GM19452 (cell line): Measurements from ENCODE around the gene AANAT.

Source experiments
- ATAC-seq: cut with Tn5 transposase; IDR thresholded peaks from one replicate; pipeline ENCODE4 v1.9.1; 2021; ENCODE audit not compliant: unreplicated experiment

AANAT gene

DNA sequence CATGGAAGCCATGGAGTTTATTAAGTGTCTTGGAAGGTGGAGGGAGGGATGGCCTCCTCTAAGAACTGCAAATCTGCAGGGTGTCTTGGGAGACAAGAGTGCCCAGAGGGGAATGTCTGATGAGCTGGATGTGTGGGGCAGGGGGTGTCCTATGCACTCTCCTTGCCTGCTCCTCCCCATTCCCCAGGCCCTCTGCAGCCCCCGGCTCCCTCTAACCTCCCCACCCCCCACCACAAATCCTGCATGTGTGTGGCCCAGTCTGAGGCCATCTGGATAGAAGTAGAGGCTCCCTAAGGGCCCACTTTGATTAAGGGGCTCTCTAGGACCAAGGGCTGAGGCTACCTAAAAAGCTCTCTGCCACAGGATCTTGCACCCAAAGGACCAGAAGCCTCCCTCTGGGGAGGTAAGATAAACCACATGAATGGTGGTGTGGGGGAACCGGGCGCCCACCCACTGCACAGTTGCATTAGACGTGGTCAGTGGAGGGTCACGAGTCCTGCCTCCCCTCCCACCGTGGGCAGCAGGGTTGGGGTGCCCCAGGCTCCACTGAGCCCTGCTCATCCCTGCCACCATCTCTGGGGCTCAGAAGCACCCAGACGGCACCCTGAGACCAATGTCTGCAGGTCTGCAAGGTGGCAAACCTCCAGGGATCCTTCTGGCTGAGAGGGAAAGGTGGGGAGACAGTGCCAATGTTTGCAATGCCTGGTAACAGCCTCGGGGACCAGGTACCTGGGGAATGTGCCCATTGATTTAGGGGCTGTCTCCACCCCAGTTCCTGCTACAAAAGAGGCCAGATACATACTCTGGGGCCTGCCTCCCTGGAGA is 618 bp downstream of the AANAT start:
- ATAC-seq: no peak

DNA sequence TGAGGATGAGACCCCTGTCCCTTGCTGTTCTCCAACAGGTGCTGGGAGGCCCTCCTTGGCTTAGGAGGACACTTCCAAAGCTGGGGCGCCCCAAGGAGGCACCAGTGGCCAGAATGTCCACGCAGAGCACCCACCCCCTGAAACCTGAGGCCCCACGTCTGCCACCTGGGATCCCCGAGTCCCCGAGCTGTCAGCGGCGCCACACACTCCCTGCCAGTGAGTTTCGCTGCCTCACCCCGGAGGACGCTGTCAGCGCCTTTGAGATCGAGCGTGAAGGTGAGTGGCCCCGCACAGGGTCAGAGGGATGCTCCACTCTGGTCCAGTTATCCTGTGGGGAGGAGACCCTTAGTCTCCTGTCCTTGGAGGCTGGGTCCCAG is 1.2 kb downstream of the AANAT start:
- ATAC-seq: no peak

DNA sequence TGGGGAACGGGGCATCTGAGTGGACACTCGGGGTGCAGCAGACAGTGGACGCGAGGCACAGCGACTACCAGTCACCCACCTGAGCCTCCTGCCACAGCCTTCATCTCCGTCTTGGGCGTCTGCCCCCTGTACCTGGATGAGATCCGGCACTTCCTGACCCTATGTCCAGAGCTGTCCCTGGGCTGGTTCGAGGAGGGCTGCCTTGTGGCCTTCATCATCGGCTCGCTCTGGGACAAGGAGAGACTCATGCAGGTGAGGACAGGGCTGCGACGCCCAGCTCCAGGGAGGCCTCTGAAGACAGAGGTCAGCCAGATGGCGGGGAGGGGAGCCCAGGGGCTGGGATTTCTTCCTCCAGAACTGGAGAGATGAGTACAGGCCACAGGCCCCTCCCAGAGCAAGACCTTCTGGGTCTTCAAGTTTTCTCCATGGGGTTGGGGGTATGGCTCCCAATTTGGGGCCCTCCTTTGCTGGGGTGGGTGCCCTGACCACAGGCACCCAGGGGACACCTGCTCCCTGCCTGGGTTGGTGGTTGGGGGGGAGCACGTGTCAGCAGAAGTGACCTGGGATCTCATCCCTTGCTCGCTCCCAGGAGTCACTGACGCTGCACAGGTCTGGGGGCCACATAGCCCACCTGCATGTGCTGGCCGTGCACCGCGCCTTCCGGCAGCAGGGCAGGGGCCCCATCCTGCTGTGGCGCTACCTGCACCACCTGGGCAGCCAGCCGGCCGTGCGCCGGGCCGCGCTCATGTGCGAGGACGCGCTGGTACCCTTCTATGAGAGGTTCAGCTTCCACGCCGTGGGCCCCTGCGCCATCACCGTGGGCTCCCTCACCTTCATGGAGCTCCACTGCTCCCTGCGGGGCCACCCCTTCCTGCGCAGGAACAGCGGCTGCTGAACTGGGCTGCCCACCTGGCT is 1.9 kb downstream of the AANAT start:
- no peak for ATAC-seq

DNA sequence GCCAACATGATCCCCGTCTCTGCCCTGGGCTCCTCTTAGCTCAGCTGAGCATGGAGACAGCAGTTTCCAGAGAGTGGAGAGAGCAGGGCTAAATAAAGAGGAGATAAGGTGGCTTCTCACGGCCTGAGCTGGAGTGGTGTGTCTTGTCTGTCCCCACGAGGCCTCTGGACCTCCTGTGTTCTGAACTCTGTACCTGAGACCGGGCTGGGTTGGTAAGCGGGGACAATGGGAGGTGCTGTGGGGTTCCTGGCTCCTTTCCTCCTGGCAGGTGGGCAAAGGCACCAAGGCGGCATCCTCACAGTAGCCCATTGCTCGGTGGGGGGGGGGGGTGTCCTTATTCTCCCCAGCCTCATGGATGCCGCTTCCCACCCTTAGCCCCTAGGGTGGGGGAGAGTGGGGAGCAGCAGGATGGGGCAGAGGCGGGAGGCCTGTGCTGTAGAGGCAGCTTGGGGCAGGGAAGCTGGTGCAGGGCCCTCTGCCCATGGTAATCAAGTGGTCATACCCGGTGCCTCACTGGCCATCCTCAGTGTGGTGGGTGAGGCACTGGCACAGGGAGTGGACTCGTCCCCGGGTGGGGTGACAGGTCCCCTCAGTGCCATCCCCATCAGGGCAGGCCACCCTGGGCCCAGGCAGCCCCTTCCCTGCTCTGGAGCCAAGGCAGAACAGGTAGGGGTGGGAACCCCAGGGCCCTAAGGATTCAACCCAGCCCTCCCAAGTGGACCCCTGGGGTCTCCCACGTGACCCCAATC is 2.8 kb downstream of the AANAT start:
- ATAC-seq: no peak

DNA sequence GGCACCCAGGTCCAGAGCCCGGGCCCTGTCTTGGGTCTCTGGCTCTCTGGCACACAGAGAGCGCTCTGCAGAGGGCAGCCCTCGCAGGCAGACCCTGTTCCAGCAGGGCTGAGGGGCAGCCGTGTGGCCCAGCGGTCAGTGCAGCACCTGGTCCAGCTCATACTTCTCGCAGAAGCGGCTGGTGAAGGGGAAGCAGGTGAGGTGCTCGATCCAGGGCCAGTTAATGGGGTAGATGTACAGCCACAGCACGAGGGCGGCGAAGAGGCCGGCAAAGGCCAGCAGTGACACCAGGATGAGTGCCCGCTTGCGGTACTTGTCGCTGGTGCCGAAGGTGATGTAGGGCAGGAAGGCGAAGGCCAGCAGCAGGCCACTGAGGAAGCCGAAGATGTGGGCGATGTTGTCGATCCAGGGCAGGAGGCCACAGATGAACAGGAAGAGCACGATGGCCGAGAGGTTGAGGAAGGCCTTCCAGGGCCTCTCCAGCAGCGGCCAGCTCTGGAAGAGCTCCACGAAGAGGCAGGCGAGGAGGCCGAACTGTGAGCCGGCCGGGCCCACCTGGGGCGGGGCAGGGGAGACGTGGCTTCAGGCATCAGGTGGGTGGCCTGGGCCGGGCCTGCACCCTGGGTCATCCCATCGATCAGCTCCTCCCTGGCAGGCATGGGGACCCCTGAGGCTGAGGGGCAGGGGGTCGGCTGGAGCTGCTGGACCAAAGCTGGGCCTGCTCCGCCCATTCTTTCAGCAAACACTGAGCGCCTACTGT is 4.3 kb downstream of the AANAT start:
- no peak for ATAC-seq

DNA sequence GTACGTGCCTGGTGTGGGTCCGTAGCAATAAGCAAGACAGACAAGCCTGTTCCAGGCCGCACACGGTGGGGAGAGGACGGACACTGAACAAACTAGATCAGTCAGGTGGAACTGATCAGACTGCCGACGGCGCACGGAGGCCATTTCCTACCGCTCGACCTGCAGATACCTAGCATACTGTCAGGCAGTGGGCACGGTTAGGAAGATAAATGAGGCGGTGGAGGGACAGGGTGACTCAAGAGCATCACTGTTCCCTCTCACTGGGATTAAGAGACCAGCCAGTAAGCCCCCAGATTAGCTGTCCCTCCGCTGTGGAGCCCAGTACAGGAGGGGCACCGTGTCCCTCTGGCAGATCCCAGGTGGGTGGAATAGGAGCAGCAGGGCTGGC is 4.8 kb downstream of the AANAT start:
- ATAC-seq: no peak

DNA sequence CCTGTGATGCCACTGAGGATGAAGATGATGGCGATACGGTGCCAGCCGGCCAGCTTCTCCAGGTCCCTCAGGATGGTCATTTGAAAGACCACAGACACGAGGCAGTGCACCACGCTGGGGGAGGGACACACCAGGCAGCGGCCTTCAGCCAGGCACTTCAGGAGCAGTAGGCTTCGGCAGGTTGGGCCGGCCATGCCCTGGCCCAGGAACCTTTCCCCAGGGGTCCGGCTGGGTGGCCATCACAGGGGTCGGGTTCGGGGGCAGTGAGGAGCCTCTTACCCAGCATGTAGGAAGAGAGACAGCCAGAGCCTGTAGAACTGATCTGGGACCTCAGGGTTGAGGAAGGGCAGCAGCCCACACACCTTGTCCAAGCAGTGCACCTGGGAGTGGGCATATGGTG is 5.3 kb downstream of the AANAT start:
- no peak for ATAC-seq

DNA sequence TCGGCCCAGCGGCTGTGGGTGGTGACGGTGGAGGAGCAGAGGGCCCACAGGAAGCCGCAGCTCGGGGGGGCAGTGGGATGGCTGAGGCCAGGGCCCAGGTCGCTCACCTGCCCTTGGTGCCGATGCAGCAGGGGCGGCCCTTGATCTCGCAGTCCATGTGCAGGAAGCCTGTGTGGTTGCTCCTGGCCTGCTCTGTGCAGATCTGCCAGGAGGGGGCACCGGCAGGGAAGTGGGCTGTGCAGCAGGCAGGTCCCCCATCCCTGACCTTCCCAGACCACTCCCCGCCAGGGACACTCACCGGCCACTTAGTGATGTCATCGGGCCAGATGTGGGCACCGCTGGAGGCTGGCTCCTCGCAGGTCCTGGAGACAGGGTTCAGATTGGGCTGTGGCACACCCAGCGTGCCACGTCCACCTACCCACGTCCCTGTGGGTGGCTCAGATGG is 6.2 kb downstream of the AANAT start:
- no peak for ATAC-seq

DNA sequence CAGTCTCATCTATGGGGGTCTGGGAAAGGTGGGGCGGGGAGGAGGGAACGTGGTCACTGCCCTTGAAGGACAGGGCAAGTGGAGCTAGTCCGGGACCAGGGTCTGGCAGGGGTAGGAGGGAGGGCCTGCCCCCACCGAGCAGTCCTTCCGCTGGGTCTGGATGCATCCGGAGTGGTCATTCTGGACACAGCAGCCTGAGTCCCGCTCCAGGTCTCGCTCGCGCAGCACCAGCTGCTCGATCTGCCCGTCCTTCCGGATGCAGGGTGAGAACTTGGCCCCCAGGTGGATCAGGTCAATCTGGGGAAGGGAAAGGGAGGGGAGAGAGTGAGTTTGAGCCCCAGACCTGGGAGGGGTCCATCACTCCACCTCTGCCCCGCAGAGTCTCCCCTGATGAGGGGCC is 6.8 kb downstream of the AANAT start:
- ATAC-seq: no peak

DNA sequence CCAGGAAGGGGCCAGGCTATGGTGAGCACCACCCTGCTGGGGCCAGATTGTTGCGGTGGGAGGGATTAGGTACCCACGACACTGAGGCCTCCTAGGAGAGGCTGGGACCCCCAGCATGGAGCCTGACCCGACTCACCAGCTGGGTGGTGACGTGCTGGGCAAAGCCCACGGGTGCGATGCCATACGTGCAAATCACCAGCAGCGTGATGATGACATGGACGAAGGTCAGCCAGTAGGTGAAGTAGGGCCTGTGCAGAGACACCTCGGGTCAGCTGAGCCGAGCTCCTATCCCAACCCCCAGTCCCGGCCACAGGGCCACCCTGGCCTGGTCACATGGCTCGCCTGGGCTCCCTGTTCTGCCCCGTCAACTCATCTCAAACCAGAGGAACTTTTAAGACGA is 7.5 kb downstream of the AANAT start:
- no peak for ATAC-seq

DNA sequence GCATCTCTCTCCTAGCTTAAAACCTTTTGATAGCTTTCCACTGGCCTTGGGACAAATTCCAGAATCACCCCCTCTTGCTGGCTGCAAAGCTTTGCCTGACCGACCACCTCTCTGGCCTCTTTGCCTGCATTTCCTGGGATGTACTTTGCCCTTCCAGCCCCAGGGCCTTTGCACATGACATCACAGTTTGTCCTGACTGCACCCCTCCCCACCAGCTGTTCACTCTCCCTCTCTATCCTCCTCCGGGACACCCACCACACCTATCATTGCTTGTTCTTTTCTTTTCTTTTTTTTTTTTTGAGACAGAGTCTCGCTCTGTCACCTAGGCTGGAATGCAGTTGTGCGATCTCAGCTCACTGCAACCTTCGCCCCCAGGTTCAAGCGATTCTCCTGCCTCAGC is 7.9 kb downstream of the AANAT start:
- ATAC-seq: no peak

DNA sequence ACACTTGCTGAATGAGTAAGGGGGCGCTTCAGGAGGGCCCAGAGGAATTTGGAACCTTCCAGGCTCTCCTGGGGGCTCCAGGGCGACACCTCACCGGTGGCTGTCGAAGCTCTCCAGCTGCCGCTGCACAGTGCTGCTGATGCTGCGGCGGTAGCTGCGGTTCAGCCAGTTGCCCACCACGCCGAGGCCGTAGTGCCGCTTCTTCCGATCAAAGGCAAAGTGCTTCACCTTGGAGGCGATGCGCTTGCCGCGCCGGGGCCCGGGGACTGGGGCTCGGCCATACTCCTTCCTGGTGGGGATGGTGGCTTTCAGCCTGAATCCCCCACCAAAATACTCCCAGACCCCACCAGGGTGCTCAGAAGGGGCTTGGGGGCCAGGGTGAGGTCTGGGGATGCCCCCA is 9.3 kb downstream of the AANAT start:
- no peak for ATAC-seq

DNA sequence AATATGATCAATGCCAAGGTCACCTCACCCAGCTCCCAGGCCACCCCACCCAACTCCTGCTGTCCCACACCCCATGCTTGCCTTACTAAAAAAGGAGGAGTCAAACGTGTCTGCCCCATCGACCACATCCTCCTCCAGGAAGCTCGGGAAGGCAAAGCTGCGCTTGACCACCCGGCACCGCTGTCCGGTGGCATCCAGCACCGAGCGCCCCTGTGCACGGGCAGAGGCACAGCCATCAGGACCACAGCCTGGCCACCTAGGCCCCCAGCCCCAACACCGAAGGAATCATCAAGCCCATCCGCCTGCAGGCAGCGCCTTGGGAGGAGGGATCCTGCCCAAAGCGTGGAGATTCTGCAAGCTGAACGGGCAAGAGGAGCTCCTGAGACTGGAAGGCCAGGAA is 10.2 kb downstream of the AANAT start:
- ATAC-seq: no peak

DNA sequence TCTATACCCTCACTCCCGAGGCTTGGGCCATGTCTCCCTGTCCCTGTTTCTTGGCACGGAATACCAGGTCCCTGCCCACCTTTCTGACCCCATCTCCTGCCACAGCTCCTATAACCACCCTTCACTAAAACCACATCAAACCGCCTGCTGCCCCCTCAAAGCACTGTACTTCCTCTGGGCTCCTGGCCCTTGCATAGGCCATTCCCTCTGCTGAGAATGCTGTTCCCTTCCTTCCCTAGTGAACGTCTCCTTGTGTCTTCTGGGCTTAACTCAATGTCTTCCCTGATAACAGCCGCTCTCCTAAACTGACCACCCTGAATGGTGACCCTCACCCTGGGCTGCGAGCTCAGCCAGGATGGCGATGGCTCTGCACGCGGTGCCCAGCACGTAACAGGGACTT is 10.7 kb downstream of the AANAT start:
- ATAC-seq: no peak

DNA sequence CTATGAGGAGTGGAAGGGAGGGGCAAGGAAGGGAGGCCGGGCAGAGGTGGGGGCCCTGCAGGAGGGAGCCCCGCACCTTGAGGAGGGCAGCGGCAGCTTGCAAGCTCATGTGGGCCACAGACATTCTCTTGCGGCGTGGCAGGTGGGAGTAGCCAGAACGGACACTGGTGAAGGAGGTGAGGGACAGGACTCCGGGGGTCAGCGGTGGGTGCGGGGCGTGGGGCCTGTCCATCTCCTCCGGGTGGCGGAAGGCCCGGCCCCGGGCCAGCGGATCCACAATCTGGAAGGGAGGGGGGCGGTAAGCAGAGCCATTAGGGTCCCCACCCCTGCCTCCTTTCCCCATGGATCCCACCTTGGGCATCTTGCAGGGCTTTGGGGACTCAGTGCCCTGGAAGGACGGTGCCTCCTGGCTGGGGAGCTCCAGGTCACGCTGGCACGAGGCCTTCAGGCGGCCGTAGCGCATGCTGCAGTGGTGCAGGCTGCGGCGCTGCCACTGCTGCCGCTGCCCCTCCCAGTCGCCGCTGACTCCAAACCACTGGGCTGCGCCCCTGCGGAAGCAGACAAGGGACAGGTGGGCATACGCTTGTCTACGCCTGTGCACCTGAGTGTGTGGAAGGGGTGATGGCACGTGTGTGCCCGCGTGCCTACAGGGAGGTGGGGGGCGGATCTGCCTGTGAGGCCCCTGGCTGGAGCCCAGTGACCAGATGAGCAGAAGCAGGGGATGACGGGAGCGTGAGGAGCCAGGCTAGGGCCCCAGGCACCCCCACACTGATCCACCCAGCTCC is 11.5 kb downstream of the AANAT start:
- ATAC-seq: no peak

DNA sequence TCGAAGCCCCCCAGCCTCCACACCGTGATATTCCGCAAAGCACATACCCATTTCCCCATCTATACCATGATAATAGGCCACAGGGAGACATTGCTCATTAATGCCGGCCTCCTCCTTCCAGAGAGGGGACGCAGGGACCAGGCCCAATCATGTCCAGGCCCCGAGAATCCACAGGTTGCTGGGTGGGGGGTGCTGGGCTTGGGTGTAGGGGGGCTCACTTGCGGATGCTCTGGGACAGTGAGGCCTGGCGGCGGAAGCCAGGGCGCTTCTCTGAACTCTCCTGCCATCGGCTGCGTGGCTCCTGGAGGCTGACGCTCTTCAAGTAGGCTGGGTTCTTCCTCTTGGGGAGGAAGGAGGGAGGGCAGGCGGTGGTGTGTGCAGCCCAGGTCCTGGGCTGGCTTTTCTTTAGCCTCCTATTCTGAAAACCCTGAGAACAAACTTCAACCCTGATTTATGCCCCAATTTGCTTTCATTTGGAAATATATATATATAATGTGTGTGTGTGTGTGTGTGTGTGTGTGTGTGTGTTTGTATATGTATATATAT is 12.2 kb downstream of the AANAT start:
- no peak for ATAC-seq

DNA sequence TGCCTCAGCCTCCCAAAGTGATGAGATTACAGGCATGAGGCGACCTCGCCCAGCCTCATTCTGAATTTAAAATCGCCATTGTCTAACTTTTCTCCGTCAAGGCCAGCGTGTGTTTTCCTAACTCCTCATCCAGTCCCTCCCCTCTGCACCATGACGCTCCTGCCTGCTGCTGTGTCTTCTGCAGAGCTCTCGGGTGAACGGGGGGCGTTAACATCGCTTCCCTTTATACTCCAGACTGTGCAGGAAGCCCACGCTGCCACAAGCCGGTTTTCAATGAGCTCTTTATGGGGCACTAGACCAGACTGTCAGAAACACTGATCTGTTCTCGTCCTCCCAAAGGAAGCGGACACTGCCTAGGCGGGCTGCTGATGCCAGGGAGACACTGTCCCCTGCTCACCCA is 13.2 kb downstream of the AANAT start:
- no peak for ATAC-seq

DNA sequence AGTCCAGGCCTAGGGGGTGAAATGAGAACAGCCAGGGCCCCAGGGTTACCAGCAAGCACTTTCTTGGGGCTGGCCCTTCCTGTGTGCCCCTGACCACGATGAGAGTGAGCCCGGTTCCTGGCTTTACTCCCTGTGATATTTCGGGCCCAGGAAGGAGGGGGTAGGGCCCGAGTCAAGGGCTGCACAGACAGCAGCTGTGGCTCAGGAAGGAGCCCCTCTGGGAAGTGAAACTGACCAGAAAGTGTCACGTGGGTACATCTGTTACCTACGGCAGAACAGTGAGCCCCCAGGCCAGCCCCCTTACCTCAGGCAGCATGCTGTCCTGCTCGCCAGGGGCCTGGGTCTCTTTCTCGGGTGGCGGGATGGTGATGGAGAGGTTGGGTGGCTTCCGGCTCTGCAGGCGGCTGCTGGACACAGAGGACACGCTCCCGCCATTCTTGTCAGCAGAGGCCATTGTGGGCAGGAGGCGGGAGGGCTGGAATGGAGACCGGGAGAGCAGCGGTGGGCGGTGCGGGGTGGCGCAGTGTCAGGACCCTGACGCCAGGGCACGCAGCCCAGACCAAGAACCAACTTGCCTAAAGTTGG is 13.8 kb downstream of the AANAT start:
- ATAC-seq: no peak

DNA sequence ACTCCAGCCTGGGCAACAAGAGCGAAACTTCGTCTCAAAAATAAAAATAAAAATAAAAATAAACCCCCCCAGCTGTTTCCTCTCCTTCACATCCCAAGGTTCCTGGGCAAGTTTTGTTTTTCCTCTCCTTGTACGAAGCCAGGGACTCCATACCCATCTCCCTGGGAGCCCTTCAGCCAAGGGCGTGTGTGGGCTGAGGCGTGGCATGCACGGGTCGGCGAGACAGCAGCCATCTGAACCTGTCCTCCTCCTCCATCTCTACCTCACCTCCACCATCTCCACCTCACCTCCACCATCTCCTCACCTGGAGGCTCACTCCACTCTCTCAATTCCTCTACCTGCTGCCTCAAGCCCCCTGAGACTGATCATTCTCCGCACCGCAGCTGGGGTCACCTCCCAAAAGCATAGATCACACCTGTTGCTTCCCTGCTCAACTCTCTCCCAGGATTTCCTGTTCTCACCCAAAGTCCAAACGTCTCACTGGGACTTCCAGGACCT is 16.9 kb downstream of the AANAT start:
- no peak for ATAC-seq
